DMS79 treated with DMSO at 0.1 percent for 48 hours (cell line): ENCODE measurements around the gene EIF3I.

Experiments used
- DNase-seq: peaks from one replicate; lab custom pipeline; 2025; lab: John Stamatoyannopoulos, UW

The EIF3I gene

DNA sequence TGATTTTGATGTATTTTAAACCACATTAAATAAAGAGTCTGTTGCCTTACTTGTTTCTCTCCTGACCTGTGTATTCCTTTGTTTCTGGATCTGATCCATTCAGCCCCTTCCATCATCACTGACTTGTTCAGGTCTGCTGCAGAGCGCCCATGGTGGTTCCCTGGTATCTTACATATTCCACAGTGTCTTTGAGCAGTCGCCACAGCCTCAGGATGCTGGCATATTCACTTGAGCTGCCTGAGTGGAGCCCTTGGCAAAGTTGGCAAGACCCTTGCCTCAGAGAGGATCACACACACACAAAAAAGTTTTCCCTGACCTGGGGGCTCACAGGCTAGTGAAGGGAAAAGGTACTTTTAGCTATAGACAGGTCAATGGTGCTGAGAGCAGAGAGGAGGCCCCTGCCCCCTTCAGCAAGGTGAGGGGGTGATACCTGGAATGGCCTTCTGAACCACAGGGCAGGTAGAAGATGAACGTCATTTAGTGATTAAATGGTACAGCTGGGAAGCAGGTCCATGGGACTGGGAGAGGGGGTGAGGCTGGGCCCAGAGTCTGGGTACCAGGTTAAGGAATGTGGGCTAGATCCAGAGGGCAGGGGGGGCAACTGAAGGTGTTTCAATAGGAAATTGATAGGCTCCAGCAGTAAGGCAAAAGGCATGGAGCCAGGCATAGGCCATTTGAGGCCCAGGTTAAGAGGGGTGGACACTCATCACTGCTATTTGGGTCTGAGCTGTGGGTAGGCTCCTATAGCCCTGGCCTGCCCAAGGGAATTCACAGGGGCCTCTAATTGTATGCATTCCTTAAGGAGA is 23.8 kb upstream of the EIF3I start:
- DNase-seq, result no peak

GRCh38 chr1:32199043-32199716 is 23.0 kb upstream of the EIF3I start:
- no peak for DNase-seq

- peak; percentile 49 for DNase-seq
These were observed 22.5 kb upstream of the EIF3I start for GRCh38 chr1:32199717-32200072.

DNA sequence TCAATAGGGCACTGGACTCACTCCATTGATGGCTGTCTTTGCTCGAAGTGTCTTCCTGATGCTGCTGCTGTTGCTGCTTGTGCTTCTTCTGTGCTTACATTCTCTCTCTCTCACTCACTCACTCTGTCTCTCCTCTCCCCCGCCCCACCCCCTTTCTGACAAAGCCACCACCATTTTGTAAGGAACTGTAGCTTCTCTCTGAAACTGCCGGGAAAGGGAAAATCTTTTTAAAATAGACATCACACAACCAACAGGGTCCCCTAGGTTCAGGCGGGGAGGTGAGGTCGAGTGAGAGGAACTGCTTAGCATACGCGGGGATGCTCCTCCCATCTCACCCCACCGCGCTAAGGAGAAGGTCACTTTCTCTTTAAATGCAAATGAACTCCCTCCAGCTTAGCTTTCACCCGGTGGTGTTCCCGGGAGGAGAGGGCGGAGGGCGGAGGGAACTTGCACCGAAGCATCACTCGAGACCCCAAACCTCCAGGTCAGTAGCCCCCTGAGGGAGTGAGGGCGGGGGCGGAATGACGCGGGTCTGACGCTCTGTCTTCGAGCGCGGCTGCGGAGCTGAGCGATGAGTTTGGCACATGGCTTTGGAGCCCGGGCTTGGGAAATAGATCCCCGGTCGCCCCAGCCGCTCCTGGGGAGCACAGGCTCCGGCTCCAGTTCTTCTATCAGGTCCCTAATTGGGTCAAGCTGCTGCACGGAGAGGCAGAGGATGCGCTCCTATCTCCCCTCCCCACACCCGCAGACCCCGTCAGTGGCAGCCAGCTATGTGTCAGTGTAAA is 21.8 kb upstream of the EIF3I start, which contains the start of gene CCDC28B:
TSS of gene CCDC28B (plus strand) at position 370 of the 785 bp plus-strand sequence. CDS start 1,341 bp downstream, outside the sequence.
- peak; percentile 68 for DNase-seq

GRCh38 chr1:32201011-32201855 is 21.0 kb upstream of the EIF3I start:
- peak; percentile 34 for DNase-seq

DNA sequence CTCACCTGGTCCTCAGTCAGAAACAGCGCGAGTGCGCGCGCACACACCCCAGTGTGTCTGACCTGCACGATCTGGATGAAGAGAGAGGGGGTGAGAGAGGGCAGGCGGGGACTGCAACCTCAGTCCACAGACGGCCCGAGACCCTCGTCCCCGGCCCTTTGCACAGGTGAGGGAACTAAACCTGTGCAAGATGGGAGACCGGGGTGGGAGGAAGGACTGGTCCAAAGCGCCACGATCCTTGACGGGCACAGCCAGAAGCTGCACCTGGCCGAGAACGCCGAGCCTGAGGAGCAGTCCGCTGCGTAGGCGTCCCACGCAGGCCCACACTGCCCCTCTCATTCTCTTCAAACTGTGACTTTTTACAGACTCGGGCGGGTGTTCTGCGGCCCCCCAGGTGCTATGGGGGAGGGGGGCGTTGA is 17.3 kb upstream of the EIF3I start:
- no peak for DNase-seq

- peak; percentile 93 for DNase-seq
These were observed 16.5 kb upstream of the EIF3I start, which contains the start of gene IQCC for GRCh38 chr1:32205401-32206370. IQCC (plus strand) TSS chr1:32205671; CDS start chr1:32205682, 11 bp downstream.

- DNase-seq, result peak; percentile 25
These were observed 13.7 kb upstream of the EIF3I start for GRCh38 chr1:32208469-32208868.

GRCh38 chr1:32208891-32209328 is 13.3 kb upstream of the EIF3I start, which contains the start of gene DCDC2B:
DCDC2B (plus strand) TSS chr1:32209089; CDS start chr1:32209094, 5 bp downstream.
- peak; percentile 97 for DNase-seq

GRCh38 chr1:32215629-32216480 is 6.4 kb upstream of the EIF3I start:
- DNase-seq, result peak; percentile 38

DNA sequence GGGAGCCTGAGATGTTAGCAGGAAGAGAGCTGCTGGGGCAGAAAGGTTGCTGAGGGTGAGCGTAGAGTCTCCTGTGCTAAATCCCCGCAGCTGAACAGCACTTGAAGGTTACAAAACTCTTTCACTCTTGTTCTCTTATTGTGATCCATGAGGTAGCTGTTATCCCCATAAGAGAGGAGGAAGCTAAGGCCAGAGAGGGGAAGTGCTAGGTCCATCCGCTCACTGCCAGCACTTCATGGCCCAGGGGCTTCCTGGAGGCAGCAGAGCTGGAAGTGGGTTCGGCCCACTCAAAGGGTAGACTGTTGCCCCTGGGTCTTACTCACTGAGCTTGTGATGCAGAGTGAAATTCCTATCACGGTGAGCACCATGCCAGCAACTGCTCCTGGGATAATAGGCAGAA is 5.6 kb upstream of the EIF3I start:
- DNase-seq, result no peak

DNA sequence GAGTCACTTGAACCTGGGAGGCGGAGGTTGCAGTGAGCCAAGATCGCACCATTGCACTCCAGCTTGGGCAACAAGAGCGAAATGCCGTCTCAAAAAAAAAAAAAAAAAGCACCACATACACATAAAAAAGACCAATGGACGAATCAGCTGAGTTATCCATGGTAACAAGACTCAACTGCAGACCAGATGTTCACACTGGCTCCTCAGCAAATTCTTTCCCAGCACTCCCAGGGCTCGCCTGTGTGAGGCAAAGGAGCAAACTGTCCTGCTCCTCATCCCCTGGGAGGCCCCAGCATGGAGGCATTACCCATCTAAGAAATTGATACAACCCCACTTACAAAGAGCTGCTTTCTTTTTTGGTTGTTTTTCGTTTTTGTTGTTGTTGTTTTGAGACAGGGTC is 3.2 kb upstream of the EIF3I start:
- no peak for DNase-seq

- DNase-seq, result peak; percentile 91
These were observed 1.2 kb upstream of the EIF3I start for GRCh38 chr1:32220746-32221580.

GRCh38 chr1:32221581-32221979 is 627 bp upstream of the EIF3I start:
- no peak for DNase-seq

DNA sequence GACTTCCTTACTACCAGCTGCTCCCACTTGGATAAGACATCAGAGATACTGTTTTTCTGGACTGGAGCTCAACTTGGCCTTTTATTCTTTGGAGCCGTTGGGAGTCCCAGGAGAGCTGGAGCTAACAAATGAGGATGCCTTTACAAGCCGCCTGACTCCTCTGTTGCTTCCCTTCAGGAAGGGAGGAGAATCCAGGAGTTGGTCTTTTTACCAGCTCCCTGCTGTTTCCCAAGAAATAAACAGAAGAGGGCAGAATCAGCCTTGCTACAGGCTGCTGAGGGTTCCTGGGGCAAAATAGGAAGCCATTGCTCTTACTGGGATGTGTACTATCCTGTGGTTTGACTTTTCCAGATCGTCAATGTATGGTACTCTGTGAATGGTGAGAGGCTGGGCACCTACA is 1.5 kb downstream of the EIF3I start:
- no peak for DNase-seq

DNA sequence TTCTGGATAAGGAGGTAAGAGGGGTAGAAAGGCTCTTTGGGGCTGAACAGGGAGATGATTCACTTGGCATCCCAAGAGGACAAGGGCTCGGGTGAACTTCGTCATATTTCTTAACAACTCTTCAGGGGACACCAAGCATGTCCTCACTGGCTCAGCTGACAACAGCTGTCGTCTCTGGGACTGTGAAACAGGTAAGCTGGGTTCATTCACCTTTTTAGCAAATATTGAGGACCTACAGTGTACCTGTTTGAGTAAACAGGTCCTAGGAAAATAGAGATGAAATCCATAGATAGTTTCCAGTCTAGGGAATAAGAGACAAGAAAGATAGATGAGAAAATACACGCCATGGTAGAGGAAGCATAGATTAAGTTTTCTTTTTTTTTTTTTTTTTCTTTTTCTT is 2.1 kb downstream of the EIF3I start:
- DNase-seq, result no peak

- DNase-seq, result no peak
These were observed 6.6 kb downstream of the EIF3I start for GRCh38 chr1:32228771-32229170.

DNA sequence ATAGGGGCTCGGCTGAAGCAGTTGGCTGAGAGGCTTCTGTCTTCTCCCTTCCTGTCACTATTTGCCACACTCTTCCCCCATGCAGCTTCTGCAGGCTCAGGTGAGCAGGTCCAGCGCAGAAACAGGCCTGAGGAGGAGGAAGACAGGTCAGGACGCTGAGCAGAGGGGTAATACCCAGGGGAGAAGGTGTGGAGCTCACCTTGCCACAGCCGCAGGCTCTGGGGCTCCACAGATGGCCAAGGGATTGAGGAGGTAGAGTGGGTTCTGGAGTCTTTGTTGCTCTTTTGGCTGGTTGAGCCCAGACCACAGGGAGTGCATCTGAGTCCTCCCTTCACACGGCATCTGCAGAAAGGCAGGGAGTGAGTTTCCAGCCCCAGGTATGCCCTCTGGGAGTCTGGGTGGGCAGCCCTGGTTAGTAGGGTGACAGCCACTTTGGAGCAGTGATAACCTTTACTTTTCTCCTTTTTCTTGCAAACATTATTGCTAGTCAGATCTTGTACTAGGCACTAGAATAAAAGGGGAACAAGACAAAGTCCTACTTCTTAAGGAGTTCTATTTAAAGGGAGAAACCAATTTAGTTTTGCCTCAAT is 9.7 kb downstream of the EIF3I start:
- DNase-seq, result no peak
